ENCODE measurements around the gene PCGF1. TPM values are rescaled to one million over a fixed set of nuclear protein-coding genes. Genes with fewer than 3 reads are reported as not detected.

The PCGF1 gene
- total and polyA plus RNA-seq, 2 donors = 14.1 to 29.0 TPM

DNA sequence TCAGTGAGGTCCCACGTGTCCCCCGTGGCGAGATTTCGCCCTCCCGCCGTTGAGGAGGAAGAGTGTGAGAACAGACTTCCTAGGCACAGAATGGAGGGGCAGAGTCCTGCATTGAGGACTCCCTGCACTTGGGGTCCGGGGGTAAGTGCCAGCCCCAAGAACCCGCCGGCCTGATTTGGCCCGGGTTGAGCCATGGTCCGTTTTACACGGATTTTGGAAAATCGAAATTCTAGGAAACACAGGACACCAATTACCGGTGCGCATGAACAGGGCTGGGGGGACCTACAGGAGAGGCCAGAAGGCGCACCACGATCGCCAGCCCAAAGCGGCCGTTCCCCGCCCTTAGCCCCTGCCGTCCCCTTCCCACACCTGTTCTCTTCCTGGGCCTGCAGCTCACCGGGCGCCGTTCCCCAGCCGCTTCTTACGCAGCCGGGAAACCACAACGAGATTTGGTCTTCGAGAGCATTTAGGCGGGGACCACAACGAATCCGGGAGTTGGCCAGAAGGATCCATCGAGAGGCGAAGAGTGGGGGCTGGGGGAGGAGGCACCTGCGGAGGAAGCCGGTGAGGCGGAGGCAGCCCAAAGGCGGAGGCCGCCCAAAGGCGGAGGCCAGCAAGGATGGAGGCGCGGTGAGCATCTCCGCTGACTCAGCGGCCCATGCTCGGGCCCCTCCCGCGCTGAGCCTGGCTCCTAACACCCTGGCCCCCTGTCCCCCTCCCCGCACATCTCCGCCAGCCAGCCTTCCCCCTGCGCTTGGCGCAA is 6.3 kb upstream of the PCGF1 start:
- peaks cover 76 to 99% of the 10 kb centered on the region in 2 donors for H3K27me3 ChIP-seq (ENCODE audit: control insufficient read depth in 2 of 2, insufficient read depth in 1 of 2, low read length in 1 of 2)
- WGBS = 3% methylated on average over 52 of the region's 52 CpGs
- H3K9me3 ChIP-seq (ENCODE audit: control insufficient read depth in 2 of 2, insufficient read depth in 1 of 2, low read length in 1 of 2) = peaks cover 0 to 21% of the 10 kb centered on the region in 2 donors
- no peaks in the 10 kb centered on the region for H3K36me3 ChIP-seq (ENCODE audit: control insufficient read depth in 2 of 2, insufficient read depth in 2 of 2, low read length in 1 of 2)
- peak in 1 of 9 donors; percentile 37 for DNase-seq (ENCODE audit: low read depth in 6 of 9, low spot score in 9 of 9)
- peak overlapping the region in 1 of 2 donors; percentile 3 for H3K4me3 ChIP-seq (ENCODE audit: low read length in 2 of 2)
- peaks cover 13 to 32% of the 10 kb centered on the region in 2 donors for H3K4me1 ChIP-seq (ENCODE audit: control insufficient read depth in 2 of 2, insufficient read depth in 2 of 2, low read length in 2 of 2)
- H3K27ac ChIP-seq (ENCODE audit: low read depth in 1 of 2, low read length in 1 of 2) = no peak overlapping the region

DNA sequence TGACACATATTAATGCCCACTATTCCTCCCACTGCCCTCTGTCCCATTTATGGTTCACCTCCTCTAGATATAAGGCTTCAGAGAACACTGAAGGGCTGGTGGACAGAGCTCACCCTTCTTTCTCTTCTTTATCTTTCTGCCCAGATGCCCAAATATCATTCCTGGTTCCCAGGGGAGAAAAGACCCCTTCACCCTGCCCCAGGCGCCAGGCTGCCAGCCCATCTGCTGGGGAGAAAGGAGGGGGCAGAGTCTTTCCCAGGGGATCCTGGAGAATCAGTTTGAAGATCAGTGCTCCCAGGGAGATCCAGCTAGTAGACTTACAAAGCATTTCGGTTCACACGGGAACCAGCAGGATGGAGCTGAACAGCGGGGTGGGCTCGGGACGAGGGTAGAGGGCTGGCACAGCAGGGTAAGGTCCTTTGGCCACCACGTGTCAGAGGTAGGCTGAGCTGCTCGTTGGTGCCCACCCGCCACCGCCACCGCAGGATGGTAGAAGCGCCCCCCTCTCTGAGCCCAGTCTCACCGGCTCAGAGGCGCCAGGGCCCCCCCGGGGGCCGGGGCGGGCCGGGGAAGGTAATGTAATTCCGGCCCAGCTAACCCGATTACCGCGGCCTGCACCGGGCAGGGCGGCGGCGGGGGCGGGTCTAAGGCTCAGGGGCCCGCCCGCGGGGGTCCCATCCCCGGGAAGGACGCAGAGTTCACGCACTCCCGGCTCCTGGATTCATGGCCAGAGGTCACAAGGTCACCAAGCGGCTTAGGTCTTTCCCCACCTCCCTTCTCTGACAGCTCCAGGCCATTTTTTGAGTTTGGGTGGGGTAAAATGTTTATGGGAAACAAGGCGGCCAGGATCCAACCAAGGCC is 5.5 kb upstream of the PCGF1 start:
- Histone ChIP-seq H3K4me1 (ENCODE audit: control insufficient read depth in 2 of 2, insufficient read depth in 2 of 2, low read length in 2 of 2) (peaks cover 16 to 37% of the 10 kb centered on the region in 2 donors), H3K27me3 (ENCODE audit: control insufficient read depth in 2 of 2, insufficient read depth in 1 of 2, low read length in 1 of 2) (peaks cover 76 to 99% of the 10 kb centered on the region in 2 donors), H3K36me3 (ENCODE audit: control insufficient read depth in 2 of 2, insufficient read depth in 2 of 2, low read length in 1 of 2) (no peaks in the 10 kb centered on the region), H3K4me3 (ENCODE audit: low read length in 2 of 2) (no peak overlapping the region), H3K27ac (ENCODE audit: low read depth in 1 of 2, low read length in 1 of 2) (no peak overlapping the region), H3K9me3 (ENCODE audit: control insufficient read depth in 2 of 2, insufficient read depth in 1 of 2, low read length in 1 of 2) (peaks cover 0 to 21% of the 10 kb centered on the region in 2 donors)
- no peak for DNase-seq (ENCODE audit: low read depth in 6 of 9, low spot score in 9 of 9)
- WGBS = 12% methylated on average over 36 of the region's 36 CpGs

DNA sequence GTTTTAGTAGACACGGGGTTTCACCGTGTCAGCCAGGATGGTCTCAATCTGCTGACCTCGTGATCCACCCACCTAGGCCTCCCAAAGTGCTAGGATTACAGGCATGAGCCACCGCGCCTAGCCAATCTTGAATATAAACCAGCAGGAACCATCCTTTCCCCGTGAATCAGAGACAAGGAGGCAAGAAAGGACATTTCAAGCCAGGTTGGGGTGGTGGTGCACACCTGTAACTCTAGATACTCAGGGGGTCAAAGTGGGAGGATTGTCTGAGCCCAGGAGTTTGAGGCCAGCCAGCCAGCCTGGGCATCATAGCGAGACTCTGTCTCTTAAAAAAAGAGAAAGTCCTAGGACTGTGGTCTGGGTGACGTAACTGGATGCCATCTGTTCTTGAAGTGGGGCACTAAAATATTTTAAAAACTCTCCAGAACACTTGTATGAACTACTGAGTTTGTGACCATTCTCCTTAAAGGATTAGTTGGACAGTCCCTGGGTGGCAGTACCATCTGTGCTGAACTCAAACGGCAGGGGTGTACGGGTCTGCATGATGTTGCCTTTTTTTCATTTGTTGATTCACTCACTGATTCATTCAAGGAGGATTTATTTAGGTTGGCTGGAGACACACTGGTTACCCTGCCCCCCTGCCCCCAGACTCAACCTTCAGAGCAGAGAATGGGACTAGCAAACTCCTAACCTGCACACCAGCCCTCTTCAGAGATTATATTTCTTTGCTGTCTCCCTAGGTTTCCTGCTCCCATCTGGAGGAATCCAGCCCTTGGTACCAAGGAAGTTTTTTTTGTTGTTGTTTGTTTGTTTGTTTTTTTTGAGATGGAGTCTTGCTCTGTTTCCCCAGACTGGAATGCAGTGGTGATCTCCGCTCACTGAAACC is 3.9 kb upstream of the PCGF1 start:
- H3K27ac ChIP-seq (ENCODE audit: low read depth in 1 of 2, low read length in 1 of 2) = no peak overlapping the region
- DNase-seq (ENCODE audit: low read depth in 6 of 9, low spot score in 9 of 9) = no peak
- peaks cover 0 to 2% of the 10 kb centered on the region in 2 donors for H3K36me3 ChIP-seq (ENCODE audit: control insufficient read depth in 2 of 2, insufficient read depth in 2 of 2, low read length in 1 of 2)
- H3K9me3 ChIP-seq (ENCODE audit: control insufficient read depth in 2 of 2, insufficient read depth in 1 of 2, low read length in 1 of 2) = peaks cover 0 to 21% of the 10 kb centered on the region in 2 donors
- 54% methylated on average over 11 of the region's 11 CpGs for WGBS
- peaks cover 24 to 45% of the 10 kb centered on the region in 2 donors for H3K4me1 ChIP-seq (ENCODE audit: control insufficient read depth in 2 of 2, insufficient read depth in 2 of 2, low read length in 2 of 2)
- H3K4me3 ChIP-seq (ENCODE audit: low read length in 2 of 2) = no peak overlapping the region
- H3K27me3 ChIP-seq (ENCODE audit: control insufficient read depth in 2 of 2, insufficient read depth in 1 of 2, low read length in 1 of 2) = peaks cover 66 to 85% of the 10 kb centered on the region in 2 donors

DNA sequence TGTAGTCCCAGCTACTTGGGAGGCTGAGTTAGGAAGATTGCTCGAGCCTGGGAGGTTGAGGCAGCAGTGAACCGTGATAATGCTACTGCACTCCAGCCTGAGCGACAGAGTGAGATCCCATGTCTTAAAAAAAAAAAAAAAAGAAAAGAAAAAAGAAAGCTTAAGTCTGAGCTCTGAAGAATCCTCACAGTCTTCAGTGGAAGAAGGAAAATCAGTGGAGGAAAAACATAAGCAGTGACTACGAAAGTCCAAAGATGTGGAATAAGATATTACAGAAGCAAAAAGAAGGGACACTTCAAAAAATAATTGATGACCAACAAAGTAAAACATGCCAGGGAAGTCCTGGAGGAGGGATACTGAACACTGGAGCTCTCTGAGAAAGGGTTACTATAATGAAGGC is 2.8 kb upstream of the PCGF1 start:
- Histone ChIP-seq H3K4me1 (ENCODE audit: control insufficient read depth in 2 of 2, insufficient read depth in 2 of 2, low read length in 2 of 2) (peaks cover 16 to 39% of the 10 kb centered on the region in 2 donors), H3K27ac (ENCODE audit: low read depth in 1 of 2, low read length in 1 of 2) (no peak overlapping the region), H3K36me3 (ENCODE audit: control insufficient read depth in 2 of 2, insufficient read depth in 2 of 2, low read length in 1 of 2) (peaks cover 8 to 10% of the 10 kb centered on the region in 2 donors), H3K4me3 (ENCODE audit: low read length in 2 of 2) (no peak overlapping the region), H3K9me3 (ENCODE audit: control insufficient read depth in 2 of 2, insufficient read depth in 1 of 2, low read length in 1 of 2) (peaks cover 0 to 17% of the 10 kb centered on the region in 2 donors), H3K27me3 (ENCODE audit: control insufficient read depth in 2 of 2, insufficient read depth in 1 of 2, low read length in 1 of 2) (peaks cover 59 to 83% of the 10 kb centered on the region in 2 donors)
- DNase-seq (ENCODE audit: low read depth in 6 of 9, low spot score in 9 of 9) = no peak
- WGBS = 93% methylated on average over 4 of the region's 4 CpGs

DNA sequence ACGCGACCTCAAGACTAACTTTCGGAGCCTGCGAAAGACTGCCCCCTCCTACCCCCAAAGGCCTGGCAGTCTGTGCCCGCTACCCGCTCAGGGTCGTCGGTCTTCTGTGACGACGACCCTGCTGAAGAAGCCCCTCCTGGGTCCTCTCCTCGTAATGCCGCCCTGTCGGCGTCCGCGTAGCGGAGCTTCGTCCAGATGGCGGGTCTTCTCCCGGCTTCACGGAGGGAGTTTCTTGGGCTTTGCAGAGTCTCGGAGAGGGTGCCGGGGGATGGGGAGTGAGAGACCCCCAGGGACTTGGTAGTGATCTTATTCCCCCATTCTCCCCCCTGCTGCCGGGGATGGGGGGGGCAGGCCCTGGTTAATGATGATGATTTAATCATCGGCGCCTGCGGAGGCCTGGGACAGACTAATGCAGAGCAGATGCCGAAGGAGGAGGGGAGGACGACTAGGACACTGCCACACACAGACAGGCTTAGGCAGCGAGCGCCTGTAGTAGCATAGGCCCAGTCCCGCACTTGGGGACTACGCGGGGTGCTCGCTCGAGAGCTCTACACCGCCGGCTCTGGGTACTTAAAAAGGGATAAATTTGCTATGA is 528 bp upstream of the PCGF1 start:
- WGBS = 18% methylated on average over 38 of the region's 38 CpGs
- Histone ChIP-seq H3K27me3 (ENCODE audit: control insufficient read depth in 2 of 2, insufficient read depth in 1 of 2, low read length in 1 of 2) (peaks cover 59 to 83% of the 10 kb centered on the region in 2 donors), H3K27ac (ENCODE audit: low read depth in 1 of 2, low read length in 1 of 2) (peak overlapping the region; percentile 98), H3K36me3 (ENCODE audit: control insufficient read depth in 2 of 2, insufficient read depth in 2 of 2, low read length in 1 of 2) (peaks cover 13 to 15% of the 10 kb centered on the region in 2 donors), H3K4me1 (ENCODE audit: control insufficient read depth in 2 of 2, insufficient read depth in 2 of 2, low read length in 2 of 2) (peaks cover 18 to 29% of the 10 kb centered on the region in 2 donors), H3K9me3 (ENCODE audit: control insufficient read depth in 2 of 2, insufficient read depth in 1 of 2, low read length in 1 of 2) (peaks cover 2% of the 10 kb centered on the region in 2 donors), H3K4me3 (ENCODE audit: low read length in 2 of 2) (peak overlapping the region; percentile 76 to 95)
- DNase-seq (ENCODE audit: low read depth in 6 of 9, low spot score in 9 of 9) = no peak

DNA sequence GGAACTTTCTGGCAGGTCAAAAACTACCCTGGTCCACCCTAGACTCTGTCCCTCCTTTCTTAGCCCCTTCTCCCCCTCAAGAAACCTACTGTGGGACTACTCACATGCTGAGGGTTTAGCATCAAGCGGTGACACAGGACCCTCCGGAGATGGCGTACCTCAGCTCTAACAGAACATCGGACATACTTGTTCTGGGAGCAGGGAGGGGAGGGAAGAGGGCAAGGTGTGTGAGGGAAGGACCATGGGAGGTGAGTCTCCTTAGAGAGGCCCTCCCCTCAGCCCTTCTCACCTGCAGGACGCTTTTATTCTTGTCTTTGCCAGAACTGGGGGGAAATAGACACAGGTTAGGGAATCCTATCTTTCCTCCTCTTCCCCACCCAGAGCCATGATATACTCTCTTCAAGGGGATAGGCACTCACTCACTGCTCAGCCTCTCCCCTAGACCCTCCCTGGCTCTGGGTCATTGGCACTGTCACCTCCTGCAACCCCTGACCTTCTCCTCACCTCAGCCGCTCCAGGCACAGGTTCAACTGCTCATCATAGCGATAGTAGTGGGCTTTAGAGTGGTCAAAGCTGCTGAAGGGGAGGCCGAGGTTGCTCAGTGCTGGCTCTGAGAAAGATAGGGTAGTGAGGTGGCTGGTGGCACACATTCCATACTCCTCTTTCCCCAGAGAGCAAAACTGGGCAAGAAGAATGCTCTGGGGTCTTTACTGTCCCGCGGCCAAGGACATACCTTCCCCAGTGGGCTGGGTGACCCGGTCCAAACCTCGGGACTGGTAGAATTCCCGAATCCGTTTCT is 1.8 kb downstream of the PCGF1 start:
- no peak for DNase-seq (ENCODE audit: low read depth in 6 of 9, low spot score in 9 of 9)
- Histone ChIP-seq H3K4me3 (ENCODE audit: low read length in 2 of 2) (no peak overlapping the region), H3K4me1 (ENCODE audit: control insufficient read depth in 2 of 2, insufficient read depth in 2 of 2, low read length in 2 of 2) (peaks cover 21 to 41% of the 10 kb centered on the region in 2 donors), H3K27ac (ENCODE audit: low read depth in 1 of 2, low read length in 1 of 2) (no peak overlapping the region), H3K27me3 (ENCODE audit: control insufficient read depth in 2 of 2, insufficient read depth in 1 of 2, low read length in 1 of 2) (peaks cover 65 to 83% of the 10 kb centered on the region in 2 donors), H3K36me3 (ENCODE audit: control insufficient read depth in 2 of 2, insufficient read depth in 2 of 2, low read length in 1 of 2) (peaks cover 13 to 15% of the 10 kb centered on the region in 2 donors), H3K9me3 (ENCODE audit: control insufficient read depth in 2 of 2, insufficient read depth in 1 of 2, low read length in 1 of 2) (peaks cover 0 to 2% of the 10 kb centered on the region in 2 donors)
- WGBS = over 99% methylated on average over 14 of the region's 14 CpGs

DNA sequence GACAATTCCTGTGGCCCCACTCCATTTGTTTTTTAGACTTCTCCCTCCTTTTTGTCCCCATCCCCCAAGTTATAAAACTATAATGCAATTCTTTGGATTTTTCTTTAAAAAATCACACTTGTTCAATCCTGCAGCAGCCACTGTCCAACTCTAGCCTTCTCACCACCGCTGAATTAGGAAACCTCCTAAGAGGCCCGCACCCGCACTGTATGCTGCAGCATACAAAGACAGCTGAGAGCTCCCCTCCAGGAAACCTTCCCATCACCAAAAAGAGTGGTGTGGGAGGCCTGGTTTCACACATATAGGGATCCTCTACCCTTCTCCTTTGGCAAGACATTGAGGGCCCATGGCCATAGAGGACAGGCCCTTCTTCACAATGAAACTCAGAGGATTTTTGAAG is 2.9 kb downstream of the PCGF1 start:
- H3K36me3 ChIP-seq (ENCODE audit: control insufficient read depth in 2 of 2, insufficient read depth in 2 of 2, low read length in 1 of 2) = peaks cover 13 to 15% of the 10 kb centered on the region in 2 donors
- H3K4me3 ChIP-seq (ENCODE audit: low read length in 2 of 2) = no peak overlapping the region
- H3K9me3 ChIP-seq (ENCODE audit: control insufficient read depth in 2 of 2, insufficient read depth in 1 of 2, low read length in 1 of 2) = peaks cover 0 to 2% of the 10 kb centered on the region in 2 donors
- H3K27ac ChIP-seq (ENCODE audit: low read depth in 1 of 2, low read length in 1 of 2) = no peak overlapping the region
- peaks cover 66 to 83% of the 10 kb centered on the region in 2 donors for H3K27me3 ChIP-seq (ENCODE audit: control insufficient read depth in 2 of 2, insufficient read depth in 1 of 2, low read length in 1 of 2)
- H3K4me1 ChIP-seq (ENCODE audit: control insufficient read depth in 2 of 2, insufficient read depth in 2 of 2, low read length in 2 of 2) = peaks cover 21 to 45% of the 10 kb centered on the region in 2 donors
- no peak for DNase-seq (ENCODE audit: low read depth in 6 of 9, low spot score in 9 of 9)
- 98% methylated on average over 3 of the region's 3 CpGs for WGBS

Data from thymus (tissue), 11 donors.